ENCODE results near the gene PPP4R2.

The PPP4R2 gene

GRCh38 chr3:73071952-73072351 is 75.3 kb downstream of the PPP4R2 start:
- no peak for DNase-seq

- no peak for DNase-seq
Measured at GRCh38 chr3:73072634-73073033, 76.0 kb downstream of the PPP4R2 start.

GRCh38 chr3:73073091-73073707 is 76.6 kb downstream of the PPP4R2 start:
- DNase-seq, result no peak

- DNase-seq, result no peak
Measured at GRCh38 chr3:73074781-73075180, 78.2 kb downstream of the PPP4R2 start.

- no peak for DNase-seq
Measured at GRCh38 chr3:73080216-73080966, 83.8 kb downstream of the PPP4R2 start.

- no peak for DNase-seq
Measured at GRCh38 chr3:73081140-73081539, 84.5 kb downstream of the PPP4R2 start.

GRCh38 chr3:73084170-73084569 is 87.6 kb downstream of the PPP4R2 start:
- no peak for DNase-seq

- DNase-seq, result no peak
Measured at GRCh38 chr3:73086071-73086494, 89.5 kb downstream of the PPP4R2 start.

GRCh38 chr3:73094129-73094528 is 97.5 kb downstream of the PPP4R2 start:
- DNase-seq, result no peak

GRCh38 chr3:73094951-73095350 is 98.3 kb downstream of the PPP4R2 start:
- DNase-seq, result no peak

- DNase-seq, result no peak
Measured at GRCh38 chr3:73096169-73096568, 99.6 kb downstream of the PPP4R2 start.

GRCh38 chr3:73098026-73098425 is 101.4 kb downstream of the PPP4R2 start:
- no peak for DNase-seq

GRCh38 chr3:73098873-73099272 is 102.3 kb downstream of the PPP4R2 start:
- DNase-seq, result no peak

- peak; percentile 14 for DNase-seq
Measured at GRCh38 chr3:73100741-73101559, 104.3 kb downstream of the PPP4R2 start.

- DNase-seq, result no peak
Measured at GRCh38 chr3:73101881-73102280, 105.3 kb downstream of the PPP4R2 start.

- DNase-seq, result no peak
Measured at GRCh38 chr3:73107215-73107614, 110.6 kb downstream of the PPP4R2 start.

GRCh38 chr3:73107676-73108187 is 111.1 kb downstream of the PPP4R2 start:
- no peak for DNase-seq

- no peak for DNase-seq
Measured at GRCh38 chr3:73108750-73109149, 112.1 kb downstream of the PPP4R2 start.

GRCh38 chr3:73110530-73110929 is 113.9 kb downstream of the PPP4R2 start:
- DNase-seq, result no peak

GRCh38 chr3:73114711-73115110 is 118.1 kb downstream of the PPP4R2 start:
- DNase-seq, result no peak

GRCh38 chr3:73115806-73116205 is 119.2 kb downstream of the PPP4R2 start:
- no peak for DNase-seq

All from NCI-H510A (cell line).